ENCODE data around the gene FGD1.
"Not testable (repeated sequence)": the region's sequence is repeated elsewhere in the genome, so short reads cannot be mapped to it uniquely, and the experiment has no call there.

FGD1 gene

GRCh38 chrX:54495814-54496516 is at the start of gene FGD1:
Gene FGD1 (minus strand): TSS chrX:54496234. CDS start chrX:54495432, 802 bp downstream.
- peaks cover 14% of the 10 kb centered on the region; the same call in 1 of the 2 replicates for H3K9me3 ChIP-seq (ENCODE audit: control insufficient read depth, insufficient read depth, low read depth, low read length)
- H3K27ac ChIP-seq (ENCODE audit: low read depth, low read length) = peak within 1 kb of the TSS; percentile 86; the same call in 1 of the 2 replicates
- H3K4me1 ChIP-seq (ENCODE audit: control insufficient read depth, insufficient read depth, low read length) = peaks cover 49% of the 10 kb centered on the region
- H3K4me3 ChIP-seq (ENCODE audit: low read depth, low read length) = peak within 1 kb of the TSS; percentile 93
- peak within 1 kb of the TSS; percentile 91 for H3K9ac ChIP-seq (ENCODE audit: low read length)
- no peaks in the 10 kb centered on the region for H3K36me3 ChIP-seq (ENCODE audit: control insufficient read depth, insufficient read depth, low read length)
- no peaks in the 10 kb centered on the region for H3K27me3 ChIP-seq (ENCODE audit: control insufficient read depth, insufficient read depth, low read length)

GRCh38 chrX:54542239-54542638 is 46.2 kb upstream of the FGD1 start:
- H3K27me3 ChIP-seq (ENCODE audit: control insufficient read depth, insufficient read depth, low read length); H3K4me1 ChIP-seq (ENCODE audit: control insufficient read depth, insufficient read depth, low read length); H3K4me3 ChIP-seq (ENCODE audit: low read depth, low read length); H3K27ac ChIP-seq (ENCODE audit: low read depth, low read length); H3K9me3 ChIP-seq (ENCODE audit: control insufficient read depth, insufficient read depth, low read depth, low read length); H3K9ac ChIP-seq (ENCODE audit: low read length): not testable (repeated sequence)
- H3K36me3 ChIP-seq (ENCODE audit: control insufficient read depth, insufficient read depth, low read length) = peaks cover 89% of the 10 kb centered on the region

- Histone ChIP-seq H3K9ac (ENCODE audit: low read length) (no peak overlapping the region), H3K27me3 (ENCODE audit: control insufficient read depth, insufficient read depth, low read length) (no peaks in the 10 kb centered on the region), H3K4me1 (ENCODE audit: control insufficient read depth, insufficient read depth, low read length) (peaks cover 3% of the 10 kb centered on the region; the same call in 1 of the 2 replicates), H3K4me3 (ENCODE audit: low read depth, low read length) (no peak overlapping the region), H3K9me3 (ENCODE audit: control insufficient read depth, insufficient read depth, low read depth, low read length) (peaks cover 5% of the 10 kb centered on the region; the same call in 1 of the 2 replicates), H3K27ac (ENCODE audit: low read depth, low read length) (no peak overlapping the region; the same call in 1 of the 2 replicates), H3K36me3 (ENCODE audit: control insufficient read depth, insufficient read depth, low read length) (peaks cover 74% of the 10 kb centered on the region)
These were observed 44.3 kb upstream of the FGD1 start for GRCh38 chrX:54540289-54540688.

- no peaks in the 10 kb centered on the region for H3K27me3 ChIP-seq (ENCODE audit: control insufficient read depth, insufficient read depth, low read length)
- no peak overlapping the region for H3K9ac ChIP-seq (ENCODE audit: low read length)
- H3K9me3 ChIP-seq (ENCODE audit: control insufficient read depth, insufficient read depth, low read depth, low read length) = peaks cover 3% of the 10 kb centered on the region; the same call in 1 of the 2 replicates
- H3K36me3 ChIP-seq (ENCODE audit: control insufficient read depth, insufficient read depth, low read length) = peaks cover 48% of the 10 kb centered on the region
- no peak overlapping the region for H3K4me3 ChIP-seq (ENCODE audit: low read depth, low read length)
- peaks cover 6% of the 10 kb centered on the region; the same call in 1 of the 2 replicates for H3K4me1 ChIP-seq (ENCODE audit: control insufficient read depth, insufficient read depth, low read length)
- H3K27ac ChIP-seq (ENCODE audit: low read depth, low read length) = no peak overlapping the region
These were observed 38.2 kb upstream of the FGD1 start for GRCh38 chrX:54534271-54534670.

GRCh38 chrX:54530357-54530900 is 34.4 kb upstream of the FGD1 start:
- Histone ChIP-seq H3K4me3 (ENCODE audit: low read depth, low read length) (peak overlapping the region; percentile 96), H3K27ac (ENCODE audit: low read depth, low read length) (peak overlapping the region; percentile 27; the same call in 1 of the 2 replicates), H3K9me3 (ENCODE audit: control insufficient read depth, insufficient read depth, low read depth, low read length) (peaks cover 8% of the 10 kb centered on the region; the same call in 1 of the 2 replicates), H3K36me3 (ENCODE audit: control insufficient read depth, insufficient read depth, low read length) (peaks cover 26% of the 10 kb centered on the region), H3K27me3 (ENCODE audit: control insufficient read depth, insufficient read depth, low read length) (no peaks in the 10 kb centered on the region), H3K9ac (ENCODE audit: low read length) (peak overlapping the region; percentile 96), H3K4me1 (ENCODE audit: control insufficient read depth, insufficient read depth, low read length) (peaks cover 10% of the 10 kb centered on the region; the same call in 1 of the 2 replicates)

DNA sequence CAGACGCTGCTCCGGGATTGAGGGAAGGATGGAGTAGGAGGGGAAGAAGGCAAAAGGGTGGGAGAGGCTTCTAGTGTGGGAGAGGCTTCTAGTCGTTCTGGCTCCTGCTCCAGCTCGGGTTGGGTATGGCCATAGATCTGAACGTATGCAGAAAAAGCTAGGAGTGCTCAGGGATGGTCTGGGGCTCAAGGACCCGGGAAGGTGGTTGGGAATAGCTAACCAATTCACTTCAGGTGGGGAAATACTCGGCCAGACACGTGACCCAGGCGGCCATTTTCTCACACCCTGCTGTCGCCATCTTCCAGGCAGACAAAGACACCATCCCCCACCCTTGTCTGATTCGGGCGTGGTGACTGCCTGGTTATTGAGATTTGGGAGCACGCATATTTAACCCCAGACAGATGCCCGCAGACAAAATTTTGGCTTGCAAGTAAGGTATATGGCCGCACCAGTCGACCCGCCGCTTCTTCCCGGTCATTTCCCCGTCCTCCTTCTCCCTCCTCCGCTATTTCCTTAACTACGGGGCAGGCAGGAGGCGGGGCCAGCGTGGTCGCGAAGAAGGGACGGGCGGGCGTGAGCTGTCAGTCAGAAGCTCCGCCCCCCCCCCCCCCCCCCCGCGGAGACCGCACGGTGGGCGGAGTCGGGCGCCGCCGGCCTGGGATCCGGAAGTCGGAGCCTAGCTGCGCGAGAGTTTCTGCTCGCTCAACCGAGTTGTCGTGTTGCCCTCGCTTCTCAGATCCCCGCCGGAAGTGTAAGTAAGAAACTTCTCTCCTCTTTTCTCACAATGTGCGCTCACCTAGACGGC is 33.7 kb upstream of the FGD1 start, which contains the start of gene GNL3L:
Gene GNL3L, plus strand, starts transcription at position 668 of the 805 bp plus-strand sequence. CDS start 2,348 bp downstream, outside the sequence.
- H3K4me3 ChIP-seq (ENCODE audit: low read depth, low read length) = peak within 1 kb of the TSS; percentile 96
- peaks cover 25% of the 10 kb centered on the region for H3K36me3 ChIP-seq (ENCODE audit: control insufficient read depth, insufficient read depth, low read length)
- H3K9me3 ChIP-seq (ENCODE audit: control insufficient read depth, insufficient read depth, low read depth, low read length) = peaks cover 8% of the 10 kb centered on the region; the same call in 1 of the 2 replicates
- peak within 1 kb of the TSS; percentile 97 for H3K9ac ChIP-seq (ENCODE audit: low read length)
- H3K4me1 ChIP-seq (ENCODE audit: control insufficient read depth, insufficient read depth, low read length) = peaks cover 10% of the 10 kb centered on the region; the same call in 1 of the 2 replicates
- H3K27ac ChIP-seq (ENCODE audit: low read depth, low read length) = peak within 1 kb of the TSS; percentile 91; the same call in 1 of the 2 replicates
- no peaks in the 10 kb centered on the region for H3K27me3 ChIP-seq (ENCODE audit: control insufficient read depth, insufficient read depth, low read length)

DNA sequence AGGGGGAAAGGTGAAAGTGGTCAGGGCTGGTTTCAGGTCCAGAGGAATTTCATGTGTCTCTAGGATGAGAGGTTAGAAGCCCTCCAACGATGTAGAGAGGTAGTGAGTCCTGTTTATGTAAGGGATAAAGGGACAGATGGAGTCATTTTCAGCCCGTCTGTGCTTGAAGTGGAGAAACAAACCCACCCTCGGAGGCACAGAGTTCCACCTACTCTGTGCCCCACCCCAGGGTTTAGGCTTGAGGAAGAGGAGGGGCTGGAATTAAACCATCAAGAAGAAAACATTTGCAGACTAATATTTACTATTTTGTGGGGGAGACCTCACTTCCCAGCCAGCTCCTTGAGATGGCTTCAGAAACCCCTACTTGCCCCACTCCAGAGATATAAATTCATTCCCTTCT is 33.1 kb upstream of the FGD1 start:
- Histone ChIP-seq H3K9ac (ENCODE audit: low read length) (peak overlapping the region; percentile 97), H3K4me3 (ENCODE audit: low read depth, low read length) (peak overlapping the region; percentile 66; the same call in 1 of the 2 replicates)

DNA sequence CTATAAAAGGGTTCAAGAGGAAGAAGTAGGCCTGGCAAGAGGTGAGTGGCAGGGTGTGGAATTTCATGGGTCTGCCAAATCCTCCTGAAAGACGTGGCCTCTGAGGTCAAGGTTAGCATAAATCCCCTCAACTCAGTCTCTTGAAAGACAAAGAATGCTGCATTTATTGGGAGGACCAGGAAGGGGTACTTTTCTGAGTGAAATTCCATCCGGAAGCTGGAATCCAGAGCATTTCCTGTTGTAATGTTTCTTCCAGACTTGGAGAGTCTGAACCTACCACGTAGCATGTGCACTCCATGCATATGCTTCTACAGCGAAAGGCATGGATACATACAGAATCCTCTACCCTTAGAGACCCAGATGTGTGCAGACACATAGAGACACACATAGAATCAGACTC is 13.4 kb upstream of the FGD1 start:
- Histone ChIP-seq H3K4me3 (ENCODE audit: low read depth, low read length) (no peak overlapping the region), H3K4me1 (ENCODE audit: control insufficient read depth, insufficient read depth, low read length) (peaks cover 10% of the 10 kb centered on the region; the same call in 1 of the 2 replicates), H3K27ac (ENCODE audit: low read depth, low read length) (no peak overlapping the region; the same call in 1 of the 2 replicates), H3K36me3 (ENCODE audit: control insufficient read depth, insufficient read depth, low read length) (no peaks in the 10 kb centered on the region), H3K27me3 (ENCODE audit: control insufficient read depth, insufficient read depth, low read length) (no peaks in the 10 kb centered on the region), H3K9me3 (ENCODE audit: control insufficient read depth, insufficient read depth, low read depth, low read length) (peaks cover 9% of the 10 kb centered on the region), H3K9ac (ENCODE audit: low read length) (no peak overlapping the region)

More for the DNA sequence above, 33.1 kb upstream of the FGD1 start:
- Histone ChIP-seq H3K9me3 (ENCODE audit: control insufficient read depth, insufficient read depth, low read depth, low read length) (peaks cover 8% of the 10 kb centered on the region; the same call in 1 of the 2 replicates), H3K36me3 (ENCODE audit: control insufficient read depth, insufficient read depth, low read length) (peaks cover 19% of the 10 kb centered on the region), H3K4me1 (ENCODE audit: control insufficient read depth, insufficient read depth, low read length) (peaks cover 10% of the 10 kb centered on the region; the same call in 1 of the 2 replicates), H3K27me3 (ENCODE audit: control insufficient read depth, insufficient read depth, low read length) (no peaks in the 10 kb centered on the region), H3K27ac (ENCODE audit: low read depth, low read length) (peak overlapping the region; percentile 91; the same call in 1 of the 2 replicates)

- H3K27ac ChIP-seq (ENCODE audit: low read depth, low read length) = no peak overlapping the region
These were observed 902 bp upstream of the FGD1 start for GRCh38 chrX:54496936-54497335.

GRCh38 chrX:54496517-54496852 is 451 bp upstream of the FGD1 start:
- Histone ChIP-seq H3K27me3 (ENCODE audit: control insufficient read depth, insufficient read depth, low read length) (no peaks in the 10 kb centered on the region), H3K4me1 (ENCODE audit: control insufficient read depth, insufficient read depth, low read length) (peaks cover 49% of the 10 kb centered on the region), H3K9ac (ENCODE audit: low read length) (peak overlapping the region; percentile 11), H3K9me3 (ENCODE audit: control insufficient read depth, insufficient read depth, low read depth, low read length) (peaks cover 14% of the 10 kb centered on the region; the same call in 1 of the 2 replicates), H3K36me3 (ENCODE audit: control insufficient read depth, insufficient read depth, low read length) (no peaks in the 10 kb centered on the region), H3K4me3 (ENCODE audit: low read depth, low read length) (peak overlapping the region; percentile 93), H3K27ac (ENCODE audit: low read depth, low read length) (no peak overlapping the region)

More at GRCh38 chrX:54496936-54497335, 902 bp upstream of the FGD1 start:
- H3K4me1 ChIP-seq (ENCODE audit: control insufficient read depth, insufficient read depth, low read length) = peaks cover 49% of the 10 kb centered on the region
- peak overlapping the region; percentile 11 for H3K9ac ChIP-seq (ENCODE audit: low read length)
- peak overlapping the region; percentile 93; the same call in 1 of the 2 replicates for H3K4me3 ChIP-seq (ENCODE audit: low read depth, low read length)
- peaks cover 14% of the 10 kb centered on the region; the same call in 1 of the 2 replicates for H3K9me3 ChIP-seq (ENCODE audit: control insufficient read depth, insufficient read depth, low read depth, low read length)
- no peaks in the 10 kb centered on the region for H3K27me3 ChIP-seq (ENCODE audit: control insufficient read depth, insufficient read depth, low read length)
- H3K36me3 ChIP-seq (ENCODE audit: control insufficient read depth, insufficient read depth, low read length) = no peaks in the 10 kb centered on the region

Data from HUES6 (cell line).